Loucy (cell line): ENCODE data around the gene CTNNA2.

Experiments
- H2AFZ ChIP-seq: fragments of 200-600 bp; sonication (generic); 2 replicates; pipeline ENCODE4 v1.6.0; 2016; ENCODE audit warnings: antibody characterized with exemption, mild to moderate bottlenecking, low read length, moderate library complexity
- H3F3A ChIP-seq: fragments of 200-600 bp; 2 replicates; pipeline ENCODE4 v1.6.0; 2016; ENCODE audit warnings: antibody characterized with exemption, low read depth, mild to moderate bottlenecking
- H3K27me3 ChIP-seq: fragments of 200-600 bp; sonication (generic); 2 replicates; pipeline ENCODE4 v1.6.1; 2014; ENCODE audit warnings: low read length, mild to moderate bottlenecking; ENCODE audit not compliant: insufficient read depth, poor library complexity, severe bottlenecking
- H3K36me3 ChIP-seq: fragments of 200-600 bp; sonication (generic); 2 replicates; pipeline ENCODE4 v1.6.1; 2016; ENCODE audit warnings: low read length; ENCODE audit not compliant: insufficient read depth
- H3K4me1 ChIP-seq: fragments of 200-600 bp; sonication (generic); 2 replicates; pipeline ENCODE4 v1.5.1; 2014; ENCODE audit warnings: low read length, mild to moderate bottlenecking; ENCODE audit not compliant: insufficient read depth, poor library complexity, severe bottlenecking
- H3K4me2 ChIP-seq: fragments of 200-600 bp; sonication (generic); 2 replicates; pipeline ENCODE4 v1.6.0; 2014; ENCODE audit warnings: antibody characterized with exemption, low read length, low read depth, mild to moderate bottlenecking; ENCODE audit not compliant: poor library complexity, severe bottlenecking
- H3K4me3 ChIP-seq: fragments of 200-600 bp; sonication (generic); 2 replicates; pipeline ENCODE4 v1.5.1; 2014; ENCODE audit warnings: low read length, mild to moderate bottlenecking, mixed read lengths; ENCODE audit not compliant: poor library complexity, severe bottlenecking
- H3K79me2 ChIP-seq: fragments of 200-600 bp; sonication (generic); 2 replicates; pipeline ENCODE4 v1.6.1; 2014; ENCODE audit warnings: low read length; ENCODE audit not compliant: insufficient read depth
- H3K9ac ChIP-seq: fragments of 200-600 bp; sonication (generic); 2 replicates; pipeline ENCODE4 v1.6.0; 2014; ENCODE audit warnings: mild to moderate bottlenecking, low read depth, low read length, moderate library complexity; ENCODE audit not compliant: poor library complexity, severe bottlenecking
- H3K9me2 ChIP-seq: fragments of 200-600 bp; sonication (generic); replicated peaks from 2 replicates; pipeline ENCODE4 v1.6.1; 2016; ENCODE audit warnings: low read depth, low read length, mixed read lengths
- H3K9me3 ChIP-seq: fragments of 200-600 bp; sonication (generic); 2 replicates; pipeline ENCODE4 v1.6.1; 2014; ENCODE audit warnings: mild to moderate bottlenecking, antibody characterized with exemption, low read length, low read depth; ENCODE audit not compliant: insufficient read depth
- H4K20me1 ChIP-seq: fragments of 200-600 bp; sonication (generic); 2 replicates; pipeline ENCODE4 v1.6.0; 2014; ENCODE audit warnings: antibody characterized with exemption, low read length, mild to moderate bottlenecking; ENCODE audit not compliant: insufficient read depth, poor library complexity, severe bottlenecking
- EZH2phosphoT487 ChIP-seq: fragments of 200-600 bp; IDR thresholded peaks from 2 replicates; pipeline ENCODE4 v1.6.1; 2018; ENCODE audit warnings: antibody characterized with exemption, mild to moderate bottlenecking, moderate library complexity, borderline replicate concordance
- TF ChIP-seq, protein P1 (sequence below): fragments of 200-600 bp; sonication (generic); conservative IDR thresholded peaks from 2 replicates; pipeline ENCODE4 v1.5.1; 2014; ENCODE audit warnings: mild to moderate bottlenecking, antibody characterized with exemption, low read length

The CTNNA2 gene

DNA sequence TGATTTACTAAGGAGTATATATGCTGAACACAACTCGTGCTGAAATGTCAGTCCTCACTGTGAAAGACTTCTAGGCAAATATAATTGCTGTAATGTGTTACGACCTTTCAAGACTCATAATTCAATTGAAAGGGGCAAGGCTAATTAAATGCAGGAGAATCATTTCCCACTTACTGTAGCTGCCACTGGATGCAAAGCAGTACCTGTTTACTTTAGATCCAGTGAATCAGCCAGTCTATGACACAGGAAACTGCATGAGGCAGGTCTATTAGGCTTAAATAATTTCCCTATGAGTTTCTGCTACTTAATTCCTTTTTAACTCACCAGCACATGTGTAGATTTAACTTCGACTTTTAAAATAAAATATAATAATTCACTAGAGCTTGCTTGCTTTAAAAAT lies 125.6 kb downstream of the CTNNA2 start:
- TF ChIP-seq, protein P1, sequence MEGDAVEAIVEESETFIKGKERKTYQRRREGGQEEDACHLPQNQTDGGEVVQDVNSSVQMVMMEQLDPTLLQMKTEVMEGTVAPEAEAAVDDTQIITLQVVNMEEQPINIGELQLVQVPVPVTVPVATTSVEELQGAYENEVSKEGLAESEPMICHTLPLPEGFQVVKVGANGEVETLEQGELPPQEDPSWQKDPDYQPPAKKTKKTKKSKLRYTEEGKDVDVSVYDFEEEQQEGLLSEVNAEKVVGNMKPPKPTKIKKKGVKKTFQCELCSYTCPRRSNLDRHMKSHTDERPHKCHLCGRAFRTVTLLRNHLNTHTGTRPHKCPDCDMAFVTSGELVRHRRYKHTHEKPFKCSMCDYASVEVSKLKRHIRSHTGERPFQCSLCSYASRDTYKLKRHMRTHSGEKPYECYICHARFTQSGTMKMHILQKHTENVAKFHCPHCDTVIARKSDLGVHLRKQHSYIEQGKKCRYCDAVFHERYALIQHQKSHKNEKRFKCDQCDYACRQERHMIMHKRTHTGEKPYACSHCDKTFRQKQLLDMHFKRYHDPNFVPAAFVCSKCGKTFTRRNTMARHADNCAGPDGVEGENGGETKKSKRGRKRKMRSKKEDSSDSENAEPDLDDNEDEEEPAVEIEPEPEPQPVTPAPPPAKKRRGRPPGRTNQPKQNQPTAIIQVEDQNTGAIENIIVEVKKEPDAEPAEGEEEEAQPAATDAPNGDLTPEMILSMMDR: no peak
- no peak for TF ChIP-seq EZH2phosphoT487
- H3K36me3 ChIP-seq: no peaks in the 10 kb centered on the region
- H4K20me1 ChIP-seq: no peaks in the 10 kb centered on the region

DNA sequence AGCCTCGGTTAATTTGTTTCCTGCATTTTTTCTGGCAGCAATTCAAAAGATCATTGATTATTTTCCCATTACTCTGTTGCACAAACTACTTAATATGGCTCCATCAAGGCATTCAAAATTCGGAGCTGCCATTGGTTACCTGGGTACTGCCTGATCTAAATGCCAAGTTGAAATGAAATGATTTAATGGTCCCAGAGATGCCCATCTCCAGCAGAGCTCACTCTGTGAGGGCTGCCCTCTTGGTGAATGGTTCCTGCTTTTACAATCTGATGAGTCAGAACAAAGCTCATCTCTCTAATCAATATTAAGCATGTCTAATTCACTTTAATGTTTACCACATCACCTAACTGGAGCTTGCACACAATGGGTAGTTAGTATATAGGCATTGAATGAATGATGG lies 126.1 kb downstream of the CTNNA2 start:
- Histone ChIP-seq H3K9me3 (no peaks in the 10 kb centered on the region), H3K79me2 (no peaks in the 10 kb centered on the region), H3F3A (no peaks in the 10 kb centered on the region), H2AFZ (no peak overlapping the region), H3K9ac (no peak overlapping the region), H3K4me1 (no peaks in the 10 kb centered on the region), H3K27me3 (no peaks in the 10 kb centered on the region), H3K36me3 (no peaks in the 10 kb centered on the region), H3K4me3 (no peak overlapping the region), H3K9me2 (no peaks in the 10 kb centered on the region; the same call in 1 of the 2 replicates), H4K20me1 (no peaks in the 10 kb centered on the region), H3K4me2 (no peak overlapping the region)
- TF ChIP-seq EZH2phosphoT487: no peak
- TF ChIP-seq, protein P1: no peak

More for the DNA sequence above, 125.6 kb downstream of the CTNNA2 start:
- H3K27me3 ChIP-seq: no peaks in the 10 kb centered on the region
- no peaks in the 10 kb centered on the region for H3K9me3 ChIP-seq
- no peaks in the 10 kb centered on the region for H3F3A ChIP-seq
- H3K4me2 ChIP-seq: no peak overlapping the region
- no peaks in the 10 kb centered on the region for H3K79me2 ChIP-seq
- H3K9me2 ChIP-seq: no peaks in the 10 kb centered on the region; the same call in 1 of the 2 replicates
- no peak overlapping the region for H3K9ac ChIP-seq
- no peak overlapping the region for H3K4me3 ChIP-seq
- no peak overlapping the region for H2AFZ ChIP-seq
- no peaks in the 10 kb centered on the region for H3K4me1 ChIP-seq

DNA sequence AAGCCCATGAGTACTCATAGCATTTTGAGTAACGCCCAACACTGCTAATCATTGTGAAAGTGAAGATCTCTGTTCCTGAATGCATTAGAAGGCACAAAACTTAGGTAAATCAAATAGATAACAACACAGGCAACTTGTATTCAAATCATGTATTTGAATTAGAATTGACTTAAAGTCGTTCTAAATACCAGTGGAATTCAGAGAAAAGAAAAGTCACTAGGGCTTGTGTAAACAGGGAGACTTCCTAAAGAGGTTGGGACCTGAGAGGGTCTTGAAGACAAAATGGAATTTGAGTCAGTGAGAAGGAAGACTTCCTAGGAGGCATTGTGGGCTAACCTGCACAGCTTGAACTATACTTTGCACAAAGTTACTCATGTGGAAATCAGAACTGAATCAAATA lies 127.2 kb downstream of the CTNNA2 start:
- no peak for TF ChIP-seq EZH2phosphoT487
- TF ChIP-seq, protein P1: no peak
- no peak overlapping the region for H3K9ac ChIP-seq
- H3K9me2 ChIP-seq: no peaks in the 10 kb centered on the region; the same call in 1 of the 2 replicates
- no peaks in the 10 kb centered on the region for H3K79me2 ChIP-seq
- H2AFZ ChIP-seq: no peak overlapping the region
- no peaks in the 10 kb centered on the region for H3K9me3 ChIP-seq
- no peak overlapping the region for H3K4me3 ChIP-seq
- H4K20me1 ChIP-seq: no peaks in the 10 kb centered on the region
- H3K36me3 ChIP-seq: no peaks in the 10 kb centered on the region
- no peak overlapping the region for H3K4me2 ChIP-seq
- no peaks in the 10 kb centered on the region for H3F3A ChIP-seq
- H3K27me3 ChIP-seq: no peaks in the 10 kb centered on the region
- H3K4me1 ChIP-seq: no peaks in the 10 kb centered on the region
